Neural crest cell (in vitro differentiated cells): ENCODE measurements around the gene IBA57. TPM values are rescaled to one million over a fixed set of nuclear protein-coding genes. Genes with fewer than 3 reads are reported as not detected.

Experiments
- DNase-seq: peaks from one replicate; pipeline ENCODE4 v3.0.0; 2021; ENCODE audit warnings: low read depth, mixed read lengths, low spot score
- H3K27ac Mint-ChIP-seq: one replicate; pipeline ENCODE4 v1.8.0; 2021; ENCODE audit warnings: mild to moderate bottlenecking, mixed read lengths; ENCODE audit not compliant: unreplicated experiment
- H3K27me3 Mint-ChIP-seq: 2 replicates; pipeline ENCODE4 v1.8.0; 2021; ENCODE audit warnings: low read depth, mild to moderate bottlenecking, mixed read lengths
- H3K36me3 Mint-ChIP-seq: 2 replicates; pipeline ENCODE4 v1.8.0; 2021; ENCODE audit warnings: low read depth, mild to moderate bottlenecking, mixed read lengths
- H3K4me1 Mint-ChIP-seq: 2 replicates; pipeline ENCODE4 v1.8.0; 2021; ENCODE audit warnings: mixed read lengths
- H3K4me3 Mint-ChIP-seq: one replicate; pipeline ENCODE4 v1.8.0; 2021; ENCODE audit warnings: mild to moderate bottlenecking, mixed read lengths
- H3K9me3 Mint-ChIP-seq: 2 replicates; pipeline ENCODE4 v1.8.0; 2021; ENCODE audit warnings: mixed read lengths
- total RNA-seq: library from RNA; stranded (reverse); gene quantifications from 2 replicates; pipeline ENCODE4 v1.2.1, GENCODE V29; 2021
- TF ChIP-seq, protein P1 (sequence below): fragments of 200-600 bp; sonication (generic); conservative IDR thresholded peaks from 2 replicates; pipeline ENCODE4 v1.5.0; 2021; ENCODE audit warnings: antibody characterized with exemption, mild to moderate bottlenecking

The IBA57 gene
- total RNA-seq, 1 donor from 2014 or later = 10.4 TPM

DNA sequence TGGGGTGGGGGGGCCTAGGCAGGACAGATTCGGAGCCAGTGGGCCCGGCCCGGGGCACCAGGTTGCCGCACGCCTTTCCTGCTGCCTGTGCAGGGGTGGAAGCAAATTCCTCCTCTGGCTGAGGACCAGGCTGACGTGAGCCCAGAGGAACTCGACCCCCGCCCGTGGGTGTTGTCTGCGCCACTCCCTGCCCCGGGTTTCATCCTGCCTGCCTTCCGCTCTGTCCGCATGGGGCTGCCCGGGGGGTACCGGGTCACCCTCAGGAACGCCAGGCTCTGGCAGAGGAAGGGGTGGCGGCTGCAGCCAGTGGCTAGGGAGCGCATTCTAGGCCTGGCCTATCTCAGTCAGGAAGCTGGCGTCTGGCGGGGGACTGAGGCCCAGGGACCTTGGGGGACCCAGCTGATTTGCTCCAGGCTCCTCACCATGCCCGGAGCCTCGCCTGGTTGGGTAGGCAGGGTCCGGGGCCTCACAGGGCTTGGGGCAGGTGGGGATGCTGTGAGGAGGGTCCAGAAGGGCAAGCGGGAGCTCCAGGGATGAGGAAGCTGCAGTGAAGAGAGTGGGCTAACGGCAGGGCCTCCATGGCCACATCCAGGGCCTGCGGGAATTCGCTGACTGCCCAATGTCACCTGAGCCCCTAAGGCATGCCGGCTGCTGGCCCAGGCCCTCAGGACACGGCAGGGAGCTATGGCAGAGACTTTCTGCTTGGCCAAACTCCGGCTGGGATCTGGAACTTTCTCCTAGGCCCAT, 2.4 kb upstream of the IBA57 start:
- H3K36me3 Mint-ChIP-seq = no peaks in the 10 kb centered on the region
- H3K27ac Mint-ChIP-seq = no peak overlapping the region
- H3K27me3 Mint-ChIP-seq = peaks cover 3% of the 10 kb centered on the region
- no peak overlapping the region for H3K4me3 Mint-ChIP-seq
- H3K4me1 Mint-ChIP-seq = peaks cover 24% of the 10 kb centered on the region
- TF ChIP-seq, protein P1, sequence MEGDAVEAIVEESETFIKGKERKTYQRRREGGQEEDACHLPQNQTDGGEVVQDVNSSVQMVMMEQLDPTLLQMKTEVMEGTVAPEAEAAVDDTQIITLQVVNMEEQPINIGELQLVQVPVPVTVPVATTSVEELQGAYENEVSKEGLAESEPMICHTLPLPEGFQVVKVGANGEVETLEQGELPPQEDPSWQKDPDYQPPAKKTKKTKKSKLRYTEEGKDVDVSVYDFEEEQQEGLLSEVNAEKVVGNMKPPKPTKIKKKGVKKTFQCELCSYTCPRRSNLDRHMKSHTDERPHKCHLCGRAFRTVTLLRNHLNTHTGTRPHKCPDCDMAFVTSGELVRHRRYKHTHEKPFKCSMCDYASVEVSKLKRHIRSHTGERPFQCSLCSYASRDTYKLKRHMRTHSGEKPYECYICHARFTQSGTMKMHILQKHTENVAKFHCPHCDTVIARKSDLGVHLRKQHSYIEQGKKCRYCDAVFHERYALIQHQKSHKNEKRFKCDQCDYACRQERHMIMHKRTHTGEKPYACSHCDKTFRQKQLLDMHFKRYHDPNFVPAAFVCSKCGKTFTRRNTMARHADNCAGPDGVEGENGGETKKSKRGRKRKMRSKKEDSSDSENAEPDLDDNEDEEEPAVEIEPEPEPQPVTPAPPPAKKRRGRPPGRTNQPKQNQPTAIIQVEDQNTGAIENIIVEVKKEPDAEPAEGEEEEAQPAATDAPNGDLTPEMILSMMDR = no peak
- DNase-seq = no peak
- no peaks in the 10 kb centered on the region for H3K9me3 Mint-ChIP-seq

DNA sequence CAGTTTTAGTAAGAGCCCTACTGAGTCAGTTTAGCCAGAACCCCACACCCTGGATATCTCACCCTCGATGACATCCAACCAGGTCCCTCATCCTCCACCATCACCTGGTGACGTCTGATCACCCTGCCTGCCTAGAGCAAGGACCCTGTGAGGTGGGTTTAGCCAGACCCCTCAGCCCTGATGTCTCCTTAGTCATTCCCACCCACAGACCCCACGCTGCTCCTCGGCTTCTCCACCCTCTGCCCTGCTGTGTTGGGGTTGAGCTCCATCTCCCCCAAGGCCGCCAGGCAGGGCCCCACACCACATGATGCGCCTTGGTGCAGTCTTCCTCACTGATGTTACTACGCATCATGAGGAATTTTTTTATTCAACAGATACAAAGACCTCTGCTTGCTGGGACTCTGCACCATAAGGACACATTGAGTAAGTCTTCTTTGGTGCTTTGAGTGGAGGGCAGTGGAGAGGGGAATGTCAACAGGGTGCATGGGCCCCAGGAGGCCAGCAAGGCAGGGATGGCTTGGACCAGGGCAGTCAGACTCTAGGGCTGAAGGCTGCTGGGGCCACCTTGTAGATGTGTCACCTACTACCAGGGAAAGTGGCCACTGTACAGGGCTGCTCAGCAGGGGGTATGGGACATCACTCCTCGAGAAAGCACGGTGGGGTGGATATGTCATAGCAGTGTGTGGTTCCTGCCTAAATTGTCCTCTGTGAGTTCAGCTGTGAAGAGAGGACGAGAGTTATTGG, 1.7 kb upstream of the IBA57 start:
- TF ChIP-seq, protein P1 = no peak
- H3K27me3 Mint-ChIP-seq = peaks cover 3% of the 10 kb centered on the region
- no peak for DNase-seq
- H3K4me3 Mint-ChIP-seq = peak overlapping the region; percentile 94
- no peaks in the 10 kb centered on the region for H3K9me3 Mint-ChIP-seq
- H3K27ac Mint-ChIP-seq = peak overlapping the region; percentile 35
- no peaks in the 10 kb centered on the region for H3K36me3 Mint-ChIP-seq
- peaks cover 24% of the 10 kb centered on the region for H3K4me1 Mint-ChIP-seq

GRCh38 chr1:228164561-228165371, 838 bp upstream of the IBA57 start:
- TF ChIP-seq, protein P1 = no peak
- Mint-ChIP-seq H3K36me3 (no peaks in the 10 kb centered on the region), H3K27ac (peak overlapping the region; percentile 96), H3K4me3 (peak overlapping the region; percentile 94), H3K27me3 (peaks cover 3% of the 10 kb centered on the region), H3K9me3 (no peaks in the 10 kb centered on the region), H3K4me1 (peaks cover 24% of the 10 kb centered on the region)
- no peak for DNase-seq

DNA sequence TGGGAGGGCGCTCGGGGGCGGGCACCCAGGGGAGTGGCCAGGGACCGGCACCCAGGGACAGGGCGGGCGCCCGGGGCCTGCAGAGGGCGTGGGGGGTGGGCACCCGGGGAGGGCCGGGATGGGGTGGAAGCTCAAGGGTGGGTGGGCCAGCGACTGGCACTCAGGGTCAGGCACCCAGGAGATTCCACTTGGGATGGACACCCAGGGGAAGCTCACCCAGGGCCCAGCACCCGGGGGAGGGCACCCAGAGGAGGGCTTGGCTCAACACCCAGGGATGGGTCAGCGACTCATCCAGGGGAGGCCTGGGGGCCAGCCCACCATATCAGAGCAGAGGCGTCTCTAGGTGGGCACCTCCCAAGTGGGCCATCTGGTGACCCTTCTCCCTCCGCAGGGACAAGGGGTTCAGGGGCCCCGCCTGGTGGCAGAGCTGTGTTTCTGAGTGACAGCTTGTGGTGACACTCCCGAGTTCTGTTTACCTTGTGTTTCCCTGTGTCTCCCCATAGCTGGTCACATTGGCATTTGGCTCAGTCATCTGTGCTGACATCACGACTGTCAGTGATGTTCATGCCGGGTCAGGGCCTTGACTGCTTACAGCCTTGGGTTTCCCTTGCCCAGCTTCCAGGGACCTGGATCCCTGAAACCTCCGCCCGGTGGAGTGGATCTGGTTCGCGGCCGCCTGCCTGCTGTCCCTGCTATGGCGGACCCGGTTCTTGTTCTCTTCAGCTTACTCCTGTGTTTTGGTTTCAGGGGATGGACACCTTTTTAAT, 749 bp downstream of the IBA57 start:
- Mint-ChIP-seq H3K4me1 (peaks cover 24% of the 10 kb centered on the region), H3K9me3 (no peaks in the 10 kb centered on the region), H3K27ac (peak overlapping the region; percentile 79), H3K36me3 (no peaks in the 10 kb centered on the region), H3K27me3 (peaks cover 3% of the 10 kb centered on the region), H3K4me3 (peak overlapping the region; percentile 89)
- peak; percentile 43 for DNase-seq
- TF ChIP-seq, protein P1 = peak; percentile 36
